K562 (cell line): Measurements from ENCODE around the gene IGSF3. TPM values are rescaled to one million over a fixed set of nuclear protein-coding genes. Genes with fewer than 3 reads are reported as not detected.

Source experiments
- ATAC-seq: fragments of 200-7000 bp; cut with Tn5 transposase; 3 replicates; pipeline ENCODE4 v1.9.1; 2020; ENCODE audit warnings: moderate library complexity
- BruUV-seq: library from RNA; stranded (reverse); fragments of 400-500 nt; replicated peaks from 2 replicates; lab custom pipeline; 2021; lab: Mats Ljungman, UMichigan
- CTCF ChIA-PET: fragments of 300-600 bp; formaldehyde crosslinking; extraction: SDS; loops from one replicate; lab custom pipeline; 2021; ENCODE audit warnings: low intra/inter-chr PET ratio; lab: Yijun Ruan, JAX
- POLR2A ChIA-PET: fragments of 300-600, 350-650 bp; sonication (Branson Sonifier 250); formaldehyde crosslinking; extraction: SDS; loops from one replicate; lab custom pipeline; 2021; ENCODE audit warnings: antibody characterized with exemption, inconsistent platforms; lab: Yijun Ruan, JAX
- DNase-seq, 4 experiments: peaks; one replicate each; pipeline versions ENCODE4 v3.0.0 to v3.0.0-alpha.2; 2011 to 2018; ENCODE audit warnings: low spot score in 3 of 4, mixed read lengths in 3 of 4; ENCODE audit errors: extremely low read depth in 1 of 4
- FAIRE-seq: peaks from 2 replicates; lab custom pipeline; 2011; peaks lifted over from hg19 to GRCh38; lab: Jason Lieb, UNC
- H2AFZ ChIP-seq: 2 replicates; pipeline ENCODE4 v1.6.0; 2011; ENCODE audit warnings: low read depth, low read length, control low read depth, inconsistent platforms
- H3K27ac ChIP-seq: fragments of 200-600 bp; 3 replicates; pipeline ENCODE4 v1.8.0; 2011; ENCODE audit warnings: low read depth, mild to moderate bottlenecking, control low read depth, inconsistent platforms, low read length, moderate library complexity, mixed read lengths; ENCODE audit errors: extremely low read depth
- H3K27me3 ChIP-seq, 2 experiments: fragments of 300-600 bp in 1 of 2; 2 replicates in 1 of 2; 3 replicates in 1 of 2; pipeline versions ENCODE4 v1.6.0 to v1.8.0; 2011; ENCODE audit warnings: inconsistent platforms in 2 of 2, low read length in 2 of 2, mild to moderate bottlenecking in 1 of 2, mixed read lengths in 1 of 2, moderate library complexity in 1 of 2; ENCODE audit not compliant: control insufficient read depth in 2 of 2, insufficient read depth in 2 of 2
- H3K36me3 ChIP-seq: fragments of 300-600 bp; 3 replicates; pipeline ENCODE4 v1.8.0; 2011; ENCODE audit warnings: mild to moderate bottlenecking, low read length, inconsistent platforms; ENCODE audit not compliant: control insufficient read depth, insufficient read depth
- H3K4me1 ChIP-seq, 2 experiments: fragments of 200-600 bp in 1 of 2; replicated peaks in 1 of 2; 2 replicates in 1 of 2; 3 replicates in 1 of 2; pipeline versions ENCODE4 v1.5.1 to v1.8.0; 2011; ENCODE audit warnings: inconsistent platforms in 2 of 2, low read length in 2 of 2, mild to moderate bottlenecking in 1 of 2, mixed read lengths in 1 of 2, moderate library complexity in 1 of 2; ENCODE audit not compliant: control insufficient read depth in 2 of 2, insufficient read depth in 2 of 2
- H3K4me2 ChIP-seq: 2 replicates; pipeline ENCODE4 v1.6.1; 2011; ENCODE audit warnings: low read length, control low read depth, inconsistent platforms, mixed read lengths; ENCODE audit not compliant: insufficient read depth
- H3K4me3 ChIP-seq: fragments of 200-600 bp; sonication (generic), shearing (Covaris generic); 2 replicates; pipeline ENCODE4 v1.5.1; 2016; ENCODE audit warnings: control low read depth, inconsistent platforms
- H3K79me2 ChIP-seq: fragments of 200-600 bp; 3 replicates; pipeline ENCODE4 v1.8.0; 2011; ENCODE audit warnings: low read length, inconsistent platforms; ENCODE audit not compliant: control insufficient read depth, insufficient read depth
- H3K9ac ChIP-seq, 2 experiments: 2 replicates each; pipeline versions ENCODE4 v1.6.0 to v1.6.1; 2011; ENCODE audit warnings: low read depth in 2 of 2, low read length in 2 of 2, control low read depth in 1 of 2, inconsistent platforms in 1 of 2, mild to moderate bottlenecking in 1 of 2, mixed read lengths in 1 of 2; ENCODE audit not compliant: insufficient read depth in 1 of 2
- H3K9me1 ChIP-seq: one replicate; pipeline ENCODE4 v1.6.0; 2011; ENCODE audit warnings: inconsistent platforms, mild to moderate bottlenecking, low read length, moderate library complexity; ENCODE audit not compliant: control insufficient read depth, insufficient read depth
- H3K9me3 ChIP-seq: replicated peaks from 2 replicates; pipeline ENCODE4 v1.5.1; 2011; ENCODE audit warnings: low read depth, low read length, inconsistent platforms; ENCODE audit not compliant: control insufficient read depth, insufficient read depth
- H4K20me1 ChIP-seq: replicated peaks from 2 replicates; pipeline ENCODE4 v1.6.1; 2011; ENCODE audit warnings: low read length, inconsistent platforms, mixed read lengths; ENCODE audit not compliant: control insufficient read depth, insufficient read depth
- FIP1L1 ChIP-seq: fragments of 200-400 bp; formaldehyde crosslinking; IDR thresholded peaks from 2 replicates; pipeline ENCODE4 v1.6.1; 2018; ENCODE audit warnings: mild to moderate bottlenecking, low read depth, low read length; ENCODE audit not compliant: poor library complexity, severe bottlenecking
- FOXJ3 ChIP-seq: sonication (generic); formaldehyde crosslinking; IDR thresholded peaks from 2 replicates; pipeline ENCODE4 v1.4.0; 2020; ENCODE audit warnings: mild to moderate bottlenecking, missing genetic modification reagents
- JUN ChIP-seq, 2 experiments: sonication (generic) in 1 of 2; formaldehyde crosslinking in 1 of 2; IDR thresholded peaks; 2 replicates each; pipeline versions ENCODE4 v1.6.1 to v1.8.0; 2012 to 2022; ENCODE audit warnings: borderline replicate concordance in 2 of 2, mild to moderate bottlenecking in 2 of 2, improper control_type of control experiment in 1 of 2, low read depth in 1 of 2, low read length in 1 of 2, missing genetic modification reagents in 1 of 2
- KLF16 ChIP-seq: IDR thresholded peaks from 2 replicates; pipeline ENCODE4 v1.6.1; 2016; ENCODE audit warnings: antibody characterized with exemption
- MCM2 ChIP-seq: fragments of 450-650 bp; IDR thresholded peaks from 2 replicates; pipeline ENCODE4 v1.6.1; 2017; ENCODE audit warnings: low read depth, mild to moderate bottlenecking
- OTX1 ChIP-seq: fragments of 450-650 bp; formaldehyde crosslinking; IDR thresholded peaks from 2 replicates; pipeline ENCODE4 v1.4.0; 2022; ENCODE audit warnings: mild to moderate bottlenecking
- POLR2AphosphoS2 ChIP-seq: IDR thresholded peaks from 2 replicates; pipeline ENCODE4 v1.6.1; 2012; ENCODE audit warnings: low read length, improper control_type of control experiment
- POLR2G ChIP-seq: fragments of 200-400 bp; formaldehyde crosslinking; IDR thresholded peaks from 2 replicates; pipeline ENCODE4 v1.6.1; 2017; ENCODE audit warnings: low read depth, mild to moderate bottlenecking, antibody characterized with exemption, low read length, moderate library complexity
- SMARCE1 ChIP-seq: fragments of 450-650 bp; IDR thresholded peaks from 2 replicates; pipeline ENCODE4 v1.7.1; 2016; ENCODE audit warnings: mild to moderate bottlenecking
- SP1 ChIP-seq: sonication (generic); formaldehyde crosslinking; IDR thresholded peaks from 2 replicates; pipeline ENCODE4 v1.8.1; 2022; ENCODE audit warnings: mild to moderate bottlenecking, missing genetic modification reagents
- ZNF143 ChIP-seq: sonication (generic); formaldehyde crosslinking; IDR thresholded peaks from 2 replicates; pipeline ENCODE4 v1.9.0; 2022; ENCODE audit warnings: mild to moderate bottlenecking, missing genetic modification reagents
- ZNF354B ChIP-seq: fragments of 250-450 bp; sonication (Bioruptor Pico); IDR thresholded peaks from 2 replicates; pipeline ENCODE4 v1.4.0; 2020
- ZSCAN29 ChIP-seq: fragments of 450-650 bp; IDR thresholded peaks from 2 replicates; pipeline ENCODE4 v1.6.1; 2017
- ZSCAN32 ChIP-seq: fragments of 450-650 bp; formaldehyde crosslinking; IDR thresholded peaks from 2 replicates; pipeline ENCODE4 v1.4.0; 2020; ENCODE audit warnings: mild to moderate bottlenecking, moderate library complexity
- WGBS: fragments of 100-300 bp; shearing (Covaris generic); methylation state at CpG from one replicate; pipeline ENCODE4 v1.1.6; 2016; ENCODE audit warnings: low coverage, mixed read lengths; ENCODE audit not compliant: insufficient coverage; ENCODE audit errors: missing lambda C conversion rate; 5-methylcytosine and 5-hydroxymethylcytosine counted together
- in situ Hi-C: fragments of 300-500 bp; cut with MboI; formaldehyde crosslinking; loops from 4 replicates; pipeline ENCODE4 v1.15.0; 2018; ENCODE audit warnings: inconsistent platforms, mixed read lengths
- intact Hi-C: fragments of 100-400 bp; cut with micrococcal nuclease; formaldehyde crosslinking; loops from 2 replicates; pipeline ENCODE4 v1.14.2; 2022
- polyA plus RNA-seq, 8 experiments: library from polyadenylated mRNA; depleted of rRNA in 4 of 8; stranded (reverse) in 5 of 8; unstranded in 3 of 8; fragments of >200 nt; fragmentation: Nextera tagmentation in 2 of 8; fragmentation: Illumina TruSeq in 1 of 8; extraction: Ambion mirVana in 2 of 8; extraction: Trizol in 1 of 8; gene quantifications; 2 replicates each; pipeline versions ENCODE4 v1.2.1 to v1.2.3, GENCODE V29; 2011 to 2014; ENCODE audit warnings: inconsistent platforms in 1 of 8, missing spikeins in 1 of 8
- total RNA-seq, 7 experiments: library from RNA; depleted of rRNA in 6 of 7; stranded (reverse); fragments of >200 nt in 6 of 7; fragmentation: Illumina TruSeq in 2 of 7; extraction: Trizol in 2 of 7; gene quantifications; 2 replicates each; pipeline versions ENCODE4 v1.2.1 to v1.2.3, GENCODE V29; 2011 to 2021; ENCODE audit warnings: low replicate concordance in 1 of 7
- TF ChIP-seq, protein P1 (sequence below), 2 experiments: fragments of 450-650 bp; formaldehyde crosslinking in 1 of 2; IDR thresholded peaks; 2 replicates each; pipeline versions ENCODE4 v1.4.0 to v1.6.1; 2014 to 2020; ENCODE audit warnings: mild to moderate bottlenecking in 2 of 2, borderline replicate concordance in 1 of 2, low read depth in 1 of 2
- TF ChIP-seq, protein P2 (sequence below): fragments of 450-650 bp; formaldehyde crosslinking; IDR thresholded peaks from 2 replicates; pipeline ENCODE4 v1.4.0; 2022; ENCODE audit warnings: missing genetic modification characterization

IGSF3 gene
- total and polyA plus RNA-seq, 9 of the 15 experiments (the other 6 are each of a cell fraction or from before 2014, with no cell fraction given) = 1.1 to 15.0 (median 8.3) TPM

DNA sequence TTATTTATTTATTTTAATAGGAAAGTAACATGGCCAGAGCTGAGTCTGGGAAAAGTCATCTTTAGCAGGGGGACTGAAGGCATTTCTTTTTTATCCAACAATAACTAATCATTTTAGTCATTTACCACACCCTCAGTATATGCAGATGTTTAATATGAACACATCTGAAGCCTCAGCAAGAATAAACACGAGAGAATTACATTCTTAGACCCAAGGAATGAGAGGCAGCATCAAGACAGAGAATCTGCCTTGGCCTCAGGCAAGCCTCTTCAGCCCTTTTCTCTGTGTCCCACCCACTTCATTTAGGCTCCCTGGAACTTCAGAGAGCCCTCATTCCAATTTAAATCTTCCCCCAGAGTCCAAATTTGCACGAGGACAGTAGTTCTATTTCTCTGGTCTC is 17.0 kb upstream of the IGSF3 start:
- H3K9me1 ChIP-seq = no peaks in the 10 kb centered on the region
- TF ChIP-seq POLR2G = no peak
- TF ChIP-seq, protein P1, sequence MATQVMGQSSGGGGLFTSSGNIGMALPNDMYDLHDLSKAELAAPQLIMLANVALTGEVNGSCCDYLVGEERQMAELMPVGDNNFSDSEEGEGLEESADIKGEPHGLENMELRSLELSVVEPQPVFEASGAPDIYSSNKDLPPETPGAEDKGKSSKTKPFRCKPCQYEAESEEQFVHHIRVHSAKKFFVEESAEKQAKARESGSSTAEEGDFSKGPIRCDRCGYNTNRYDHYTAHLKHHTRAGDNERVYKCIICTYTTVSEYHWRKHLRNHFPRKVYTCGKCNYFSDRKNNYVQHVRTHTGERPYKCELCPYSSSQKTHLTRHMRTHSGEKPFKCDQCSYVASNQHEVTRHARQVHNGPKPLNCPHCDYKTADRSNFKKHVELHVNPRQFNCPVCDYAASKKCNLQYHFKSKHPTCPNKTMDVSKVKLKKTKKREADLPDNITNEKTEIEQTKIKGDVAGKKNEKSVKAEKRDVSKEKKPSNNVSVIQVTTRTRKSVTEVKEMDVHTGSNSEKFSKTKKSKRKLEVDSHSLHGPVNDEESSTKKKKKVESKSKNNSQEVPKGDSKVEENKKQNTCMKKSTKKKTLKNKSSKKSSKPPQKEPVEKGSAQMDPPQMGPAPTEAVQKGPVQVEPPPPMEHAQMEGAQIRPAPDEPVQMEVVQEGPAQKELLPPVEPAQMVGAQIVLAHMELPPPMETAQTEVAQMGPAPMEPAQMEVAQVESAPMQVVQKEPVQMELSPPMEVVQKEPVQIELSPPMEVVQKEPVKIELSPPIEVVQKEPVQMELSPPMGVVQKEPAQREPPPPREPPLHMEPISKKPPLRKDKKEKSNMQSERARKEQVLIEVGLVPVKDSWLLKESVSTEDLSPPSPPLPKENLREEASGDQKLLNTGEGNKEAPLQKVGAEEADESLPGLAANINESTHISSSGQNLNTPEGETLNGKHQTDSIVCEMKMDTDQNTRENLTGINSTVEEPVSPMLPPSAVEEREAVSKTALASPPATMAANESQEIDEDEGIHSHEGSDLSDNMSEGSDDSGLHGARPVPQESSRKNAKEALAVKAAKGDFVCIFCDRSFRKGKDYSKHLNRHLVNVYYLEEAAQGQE (IDR thresholded peaks at IDR 0.05; ENCODE audit: borderline replicate concordance) = no peak
- TF ChIP-seq, protein P1 (CRISPR knock-in tag; IDR thresholded peaks at IDR 0.05; ENCODE audit: low read depth) = no peak
- TF ChIP-seq SP1 (CRISPR knock-in tag) = no peak
- TF ChIP-seq FIP1L1 = no peak
- TF ChIP-seq ZSCAN32 (CRISPR knock-in tag) = no peak
- TF ChIP-seq ZNF354B (CRISPR knock-in tag) = no peak
- no peak for TF ChIP-seq FOXJ3 (CRISPR knock-in tag)
- TF ChIP-seq POLR2AphosphoS2 = no peak
- no peak for TF ChIP-seq ZNF143
- no peak for TF ChIP-seq JUN (IDR thresholded peaks at IDR 0.05; ENCODE audit: borderline replicate concordance, low read depth, low read length)
- no peak for TF ChIP-seq JUN (CRISPR knock-in tag; IDR thresholded peaks at IDR 0.05; ENCODE audit: borderline replicate concordance)
- no peak for TF ChIP-seq ZSCAN29
- TF ChIP-seq KLF16 = no peak
- TF ChIP-seq OTX1 = no peak
- no peak for TF ChIP-seq MCM2
- TF ChIP-seq SMARCE1 = no peak
- TF ChIP-seq, protein P2, sequence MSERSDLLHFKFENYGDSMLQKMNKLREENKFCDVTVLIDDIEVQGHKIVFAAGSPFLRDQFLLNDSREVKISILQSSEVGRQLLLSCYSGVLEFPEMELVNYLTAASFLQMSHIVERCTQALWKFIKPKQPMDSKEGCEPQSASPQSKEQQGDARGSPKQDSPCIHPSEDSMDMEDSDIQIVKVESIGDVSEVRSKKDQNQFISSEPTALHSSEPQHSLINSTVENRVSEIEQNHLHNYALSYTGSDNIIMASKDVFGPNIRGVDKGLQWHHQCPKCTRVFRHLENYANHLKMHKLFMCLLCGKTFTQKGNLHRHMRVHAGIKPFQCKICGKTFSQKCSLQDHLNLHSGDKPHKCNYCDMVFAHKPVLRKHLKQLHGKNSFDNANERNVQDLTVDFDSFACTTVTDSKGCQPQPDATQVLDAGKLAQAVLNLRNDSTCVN (CRISPR knock-in tag) = no peak

More for the DNA sequence above, 17.0 kb upstream of the IGSF3 start:
- no peaks in the 10 kb centered on the region for H3K79me2 ChIP-seq
- BruUV-seq = no TSS peak
- H3K9me3 ChIP-seq = no peaks in the 10 kb centered on the region
- intact Hi-C loops (loop anchor here (5.0 kb wide), 1 partner anchor 133 kb away; no protein-coding TSS in a partner anchor), in situ Hi-C loops (no loop called here)
- 32% methylated on average over 2 of the region's 2 CpGs for WGBS
- no peaks in the 10 kb centered on the region for H3K27me3 ChIP-seq
- no peak for ATAC-seq
- no peaks in the 10 kb centered on the region for H3K36me3 ChIP-seq
- H3K4me1 ChIP-seq = peaks cover 53 to 76% of the 10 kb centered on the region in 2 experiments
- 0 out of 2 replicates have a peak overlapping the region, but pooled peaks have one; percentile 0 for H2AFZ ChIP-seq
- FAIRE-seq = no peak
- ChIA-PET POLR2A (no interaction called here), CTCF (no interaction called here)
- no peak overlapping the region for H3K9ac ChIP-seq
- no peak overlapping the region for H3K4me3 ChIP-seq
- DNase-seq = no peak
- H3K4me2 ChIP-seq = no peak overlapping the region
- no peak overlapping the region for H3K27ac ChIP-seq
- H4K20me1 ChIP-seq = no peaks in the 10 kb centered on the region
